Vagina (tissue), 2 donors: ENCODE measurements around the gene NEO1. TPM values are rescaled to one million over a fixed set of nuclear protein-coding genes. Genes with fewer than 3 reads are reported as not detected.

Experiments
- DNase-seq, 2 donors: peaks; one replicate each; pipeline ENCODE4 v3.0.0-alpha.2; 2017; ENCODE audit errors: extremely low spot score in 2 of 2
- H3K27ac ChIP-seq: fragments of 200-600 bp; sonication (generic); one replicate; pipeline ENCODE4 v1.5.1; 2019
- H3K27me3 ChIP-seq: fragments of 200-600 bp; sonication (generic); one replicate; pipeline ENCODE4 v1.5.1; 2019
- H3K36me3 ChIP-seq, 2 donors: fragments of 200-600 bp; sonication (generic); one replicate each; pipeline ENCODE4 v1.5.1; 2017 to 2019
- H3K4me1 ChIP-seq: fragments of 200-600 bp; sonication (generic); one replicate; pipeline ENCODE4 v1.5.1; 2019
- H3K4me3 ChIP-seq, 2 donors: fragments of 200-600 bp; sonication (generic); 1 replicate in 1 of 2; 2 replicates in 1 of 2; pipeline ENCODE4 v1.5.1; 2016 to 2019
- H3K9me3 ChIP-seq: fragments of 200-600 bp; sonication (generic); one replicate; pipeline ENCODE4 v1.5.1; 2019
- POLR2A ChIP-seq, 2 donors: fragments of 450-650 bp; IDR thresholded peaks; one replicate each; pipeline ENCODE4 v1.6.1; 2017; ENCODE audit warnings: antibody characterized with exemption in 2 of 2, mild to moderate bottlenecking in 2 of 2, moderate library complexity in 2 of 2
- POLR2AphosphoS5 ChIP-seq, 2 donors: sonication (generic); formaldehyde crosslinking; IDR thresholded peaks; one replicate each; pipeline ENCODE4 v1.9.0; 2017; ENCODE audit warnings: antibody characterized with exemption in 2 of 2, mild to moderate bottlenecking in 2 of 2, low read depth in 1 of 2; ENCODE audit not compliant: insufficient read depth in 1 of 2
- intact Hi-C: fragments of 100-400 bp; cut with DNase I; formaldehyde crosslinking; loops from one replicate; pipeline ENCODE4 v1.15.1; 2023
- total RNA-seq: library from RNA; depleted of rRNA; stranded (reverse); fragments of >200 nt; gene quantifications from one replicate; pipeline ENCODE4 v1.2.3, GENCODE V29; 2016
- TF ChIP-seq, protein P1 (sequence below), 3 experiments: fragments of 450-650 bp in 2 of 3; fragments of 200-600 bp in 1 of 3; sonication (generic) in 1 of 3; IDR thresholded peaks; one replicate each; pipeline ENCODE4 v1.5.1; 2017 to 2019; ENCODE audit warnings: antibody characterized with exemption in 3 of 3, mild to moderate bottlenecking in 2 of 3, moderate library complexity in 2 of 3

Gene NEO1
- total RNA-seq, 1 donor from 2014 or later = 21.9 TPM

- Histone ChIP-seq H3K27me3 (no peaks in the 10 kb centered on the region), H3K36me3 (no peaks in the 10 kb centered on the region), H3K9me3 (no peaks in the 10 kb centered on the region), H3K27ac (no peak overlapping the region), H3K4me1 (no peaks in the 10 kb centered on the region), H3K4me3 (no peak overlapping the region)
- TF ChIP-seq POLR2A (IDR thresholded peaks at IDR 0.05) = no peak
- DNase-seq = no peak
- intact Hi-C loops = no loop called here
Observed at GRCh38 chr15:73023071-73023470, 29.2 kb upstream of the NEO1 start.

DNA sequence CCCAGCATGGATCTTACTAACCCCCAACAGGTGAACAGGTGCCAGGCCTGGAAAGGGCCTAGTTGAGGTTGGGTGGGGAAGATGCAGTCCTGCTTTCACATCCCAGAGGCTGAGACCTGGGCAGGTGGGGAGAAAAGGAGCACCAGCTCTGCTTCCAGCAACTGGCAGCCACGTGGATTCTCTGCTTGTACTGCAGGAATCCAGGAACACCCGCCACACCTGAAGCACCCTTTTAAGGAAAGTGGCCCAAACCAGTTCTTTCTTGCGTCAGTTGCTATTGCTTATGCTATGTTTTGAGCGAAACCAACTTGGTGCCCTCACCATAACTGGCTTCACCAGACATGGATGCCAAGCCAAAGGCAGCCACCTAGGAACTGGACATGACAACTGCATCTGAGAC lies 28.1 kb upstream of the NEO1 start:
- H3K27me3 ChIP-seq = no peaks in the 10 kb centered on the region
- DNase-seq = no peak

DNA sequence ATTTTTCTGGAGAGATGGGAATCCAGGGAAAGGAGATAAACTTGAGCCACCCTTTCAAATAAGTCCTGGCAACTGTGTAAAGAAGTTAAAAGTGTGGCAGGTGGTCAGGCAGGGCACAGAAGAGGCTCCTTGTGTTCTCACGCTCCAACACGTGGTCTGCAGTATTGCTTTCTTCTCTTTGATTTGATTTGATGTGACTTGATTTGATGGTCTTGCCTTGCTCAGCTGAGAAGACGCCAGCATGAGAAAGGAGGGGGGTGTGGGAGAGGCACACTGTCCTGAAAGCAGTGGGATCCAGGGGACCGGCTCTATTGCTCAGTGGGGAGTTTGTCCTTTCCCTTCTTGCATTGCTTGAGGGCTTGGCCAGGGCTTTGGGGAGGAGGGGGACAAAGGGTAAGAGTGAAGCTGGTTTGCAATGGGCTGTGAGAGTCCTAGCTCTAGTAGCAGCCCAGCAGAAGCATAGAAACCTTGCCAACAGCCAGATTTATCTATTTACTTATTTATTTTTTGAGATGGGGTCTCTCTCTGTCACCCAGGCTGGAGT lies 25.7 kb upstream of the NEO1 start:
- intact Hi-C loops = no loop called here
- Histone ChIP-seq H3K4me3 (no peak overlapping the region), H3K27me3 (no peaks in the 10 kb centered on the region), H3K27ac (no peak overlapping the region), H3K4me1 (no peaks in the 10 kb centered on the region), H3K9me3 (no peaks in the 10 kb centered on the region), H3K36me3 (no peaks in the 10 kb centered on the region)
- TF ChIP-seq POLR2AphosphoS5 (IDR thresholded peaks at IDR 0.05; ENCODE audit: insufficient read depth in 1 of 2, low read depth in 1 of 2) = no peak
- TF ChIP-seq, protein P1, sequence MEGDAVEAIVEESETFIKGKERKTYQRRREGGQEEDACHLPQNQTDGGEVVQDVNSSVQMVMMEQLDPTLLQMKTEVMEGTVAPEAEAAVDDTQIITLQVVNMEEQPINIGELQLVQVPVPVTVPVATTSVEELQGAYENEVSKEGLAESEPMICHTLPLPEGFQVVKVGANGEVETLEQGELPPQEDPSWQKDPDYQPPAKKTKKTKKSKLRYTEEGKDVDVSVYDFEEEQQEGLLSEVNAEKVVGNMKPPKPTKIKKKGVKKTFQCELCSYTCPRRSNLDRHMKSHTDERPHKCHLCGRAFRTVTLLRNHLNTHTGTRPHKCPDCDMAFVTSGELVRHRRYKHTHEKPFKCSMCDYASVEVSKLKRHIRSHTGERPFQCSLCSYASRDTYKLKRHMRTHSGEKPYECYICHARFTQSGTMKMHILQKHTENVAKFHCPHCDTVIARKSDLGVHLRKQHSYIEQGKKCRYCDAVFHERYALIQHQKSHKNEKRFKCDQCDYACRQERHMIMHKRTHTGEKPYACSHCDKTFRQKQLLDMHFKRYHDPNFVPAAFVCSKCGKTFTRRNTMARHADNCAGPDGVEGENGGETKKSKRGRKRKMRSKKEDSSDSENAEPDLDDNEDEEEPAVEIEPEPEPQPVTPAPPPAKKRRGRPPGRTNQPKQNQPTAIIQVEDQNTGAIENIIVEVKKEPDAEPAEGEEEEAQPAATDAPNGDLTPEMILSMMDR (IDR thresholded peaks at IDR 0.05) = no peak
- no peak for TF ChIP-seq POLR2A (IDR thresholded peaks at IDR 0.05)
- no peak for DNase-seq

More for the DNA sequence above, 28.1 kb upstream of the NEO1 start:
- TF ChIP-seq POLR2A (IDR thresholded peaks at IDR 0.05) (no peak), POLR2AphosphoS5 (IDR thresholded peaks at IDR 0.05; ENCODE audit: insufficient read depth in 1 of 2, low read depth in 1 of 2) (no peak)
- TF ChIP-seq, protein P1 (IDR thresholded peaks at IDR 0.05) = no peak
- Histone ChIP-seq H3K4me3 (no peak overlapping the region), H3K4me1 (no peaks in the 10 kb centered on the region), H3K36me3 (no peaks in the 10 kb centered on the region), H3K27ac (no peak overlapping the region), H3K9me3 (no peaks in the 10 kb centered on the region)
- intact Hi-C loops = no loop called here

- Histone ChIP-seq H3K9me3 (no peaks in the 10 kb centered on the region), H3K27me3 (no peaks in the 10 kb centered on the region), H3K4me1 (no peaks in the 10 kb centered on the region), H3K27ac (no peak overlapping the region), H3K4me3 (no peak overlapping the region), H3K36me3 (no peaks in the 10 kb centered on the region)
- DNase-seq = no peak
- TF ChIP-seq, protein P1 (IDR thresholded peaks at IDR 0.05) = no peak
- no peak for TF ChIP-seq POLR2A (IDR thresholded peaks at IDR 0.05)
- no peak for TF ChIP-seq POLR2AphosphoS5 (IDR thresholded peaks at IDR 0.05; ENCODE audit: insufficient read depth in 1 of 2, low read depth in 1 of 2)
- intact Hi-C loops = no loop called here
Observed at GRCh38 chr15:73028031-73028430, 24.2 kb upstream of the NEO1 start.

DNA sequence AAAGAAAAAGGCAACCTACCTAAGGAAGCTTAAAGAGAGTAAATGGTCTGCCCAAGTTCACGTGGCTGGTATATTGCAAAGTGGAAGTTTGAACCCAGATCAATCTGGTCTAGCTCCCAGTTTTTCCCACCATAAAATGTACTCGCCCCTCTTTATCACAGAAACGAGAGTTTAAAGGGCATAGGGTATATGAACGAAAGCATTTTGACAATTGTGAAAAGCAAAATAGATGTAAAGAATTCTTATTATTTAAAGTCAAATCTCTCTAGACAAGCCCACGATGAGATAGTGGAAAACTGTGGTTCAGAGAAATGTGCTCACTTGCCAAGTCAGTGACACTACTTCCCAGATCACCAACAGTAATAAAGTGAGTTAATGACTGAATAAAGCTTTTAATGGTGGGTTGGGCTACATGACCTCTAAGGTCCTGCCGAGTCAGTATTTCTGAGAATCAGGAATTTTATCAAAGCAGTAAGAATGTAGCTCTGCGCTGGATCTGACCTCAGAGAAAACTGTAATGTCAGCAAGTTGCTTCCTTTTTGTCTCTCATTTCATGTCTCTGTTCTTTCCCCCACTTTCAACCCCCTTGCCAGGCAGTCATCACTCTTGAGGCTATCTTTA lies 23.3 kb upstream of the NEO1 start:
- no peaks in the 10 kb centered on the region for H3K9me3 ChIP-seq
- TF ChIP-seq, protein P1 (IDR thresholded peaks at IDR 0.05) = no peak
- TF ChIP-seq POLR2AphosphoS5 (IDR thresholded peaks at IDR 0.05; ENCODE audit: insufficient read depth in 1 of 2, low read depth in 1 of 2) (no peak), POLR2A (IDR thresholded peaks at IDR 0.05) (no peak)
- no peak overlapping the region for H3K27ac ChIP-seq
- H3K4me3 ChIP-seq = no peak overlapping the region
- no peaks in the 10 kb centered on the region for H3K4me1 ChIP-seq
- H3K36me3 ChIP-seq = no peaks in the 10 kb centered on the region
- no peak for DNase-seq
- no peaks in the 10 kb centered on the region for H3K27me3 ChIP-seq
- intact Hi-C loops = no loop called here
